HepG2 (cell line): ENCODE data around the gene SNRNP48. TPM values are rescaled to one million over a fixed set of nuclear protein-coding genes. Genes with fewer than 3 reads are reported as not detected.

ENCODE experiments used
- GLMP ChIP-seq: sonication (generic); formaldehyde crosslinking; IDR thresholded peaks from 2 replicates; pipeline ENCODE4 v1.9.0; 2021; ENCODE audit warnings: missing genetic modification reagents, mild to moderate bottlenecking, borderline replicate concordance
- IRX3 ChIP-seq: sonication (generic); formaldehyde crosslinking; IDR thresholded peaks from 2 replicates; pipeline ENCODE4 v1.8.1; 2023; ENCODE audit warnings: mild to moderate bottlenecking, low read depth, missing genetic modification reagents, borderline replicate concordance
- MTF1 ChIP-seq: sonication (generic); formaldehyde crosslinking; IDR thresholded peaks from 2 replicates; pipeline ENCODE4 v1.5.0; 2020; ENCODE audit warnings: missing genetic modification reagents
- MYNN ChIP-seq: sonication (generic); formaldehyde crosslinking; IDR thresholded peaks from 2 replicates; pipeline ENCODE4 v1.4.0; 2020; ENCODE audit warnings: mild to moderate bottlenecking, low read depth, missing genetic modification reagents
- NFE2 ChIP-seq: sonication (generic); formaldehyde crosslinking; IDR thresholded peaks from 2 replicates; pipeline ENCODE4 v1.4.0; 2020; ENCODE audit warnings: missing genetic modification reagents
- PAF1 ChIP-seq: IDR thresholded peaks from 2 replicates; pipeline ENCODE4 v1.6.1; 2016; ENCODE audit warnings: missing genetic modification reagents, missing compliant biosample characterization
- RNF2 ChIP-seq: fragments of 450-650 bp; conservative IDR thresholded peaks from 2 replicates; pipeline ENCODE4 v1.6.1; 2016; ENCODE audit warnings: low read depth
- SIN3A ChIP-seq: IDR thresholded peaks from 2 replicates; pipeline ENCODE4 v1.6.1; 2011; ENCODE audit warnings: low read depth, mild to moderate bottlenecking, control low read depth, low read length, borderline replicate concordance
- SOX13 ChIP-seq, 3 experiments: fragments of 450-650 bp in 1 of 3; sonication (generic) in 1 of 3; formaldehyde crosslinking in 1 of 3; IDR thresholded peaks in 2 of 3; conservative IDR thresholded peaks in 1 of 3; 2 replicates each; pipeline versions ENCODE4 v1.5.0 to v1.6.1; 2016 to 2020; ENCODE audit warnings: antibody characterized with exemption in 1 of 3, mild to moderate bottlenecking in 1 of 3, missing compliant biosample characterization in 1 of 3, missing genetic modification reagents in 1 of 3, moderate library complexity in 1 of 3
- YY1 ChIP-seq: IDR thresholded peaks from 2 replicates; pipeline ENCODE4 v1.6.1; 2011; ENCODE audit warnings: low read length, low read depth, moderate library complexity, mild to moderate bottlenecking; ENCODE audit not compliant: insufficient read depth, insufficient replicate concordance
- ZNF264 ChIP-seq: sonication (generic); formaldehyde crosslinking; IDR thresholded peaks from 2 replicates; pipeline ENCODE4 v1.4.0; 2020; ENCODE audit warnings: missing genetic modification reagents
- ZNF275 ChIP-seq: sonication (generic); formaldehyde crosslinking; IDR thresholded peaks from 2 replicates; pipeline ENCODE4 v1.8.0; 2022; ENCODE audit warnings: missing genetic modification reagents, mild to moderate bottlenecking, inconsistent platforms, borderline replicate concordance
- ZNF281 ChIP-seq: sonication (generic); formaldehyde crosslinking; IDR thresholded peaks from 2 replicates; pipeline ENCODE4 v1.4.0; 2020; ENCODE audit warnings: missing genetic modification reagents, borderline replicate concordance
- ZNF30 ChIP-seq: sonication (generic); formaldehyde crosslinking; IDR thresholded peaks from 2 replicates; pipeline ENCODE4 v1.5.0; 2020; ENCODE audit warnings: mild to moderate bottlenecking, missing genetic modification reagents
- ZNF558 ChIP-seq: sonication (generic); formaldehyde crosslinking; IDR thresholded peaks from 2 replicates; pipeline ENCODE4 v1.9.0; 2022; ENCODE audit warnings: mild to moderate bottlenecking, missing genetic modification reagents, borderline replicate concordance
- ZNF574 ChIP-seq: sonication (generic); formaldehyde crosslinking; IDR thresholded peaks from 2 replicates; pipeline ENCODE4 v1.4.0; 2020; ENCODE audit warnings: missing genetic modification reagents
- ZNF784 ChIP-seq: sonication (generic); formaldehyde crosslinking; IDR thresholded peaks from 2 replicates; pipeline ENCODE4 v1.5.1; 2020; ENCODE audit warnings: missing genetic modification reagents, mild to moderate bottlenecking, borderline replicate concordance
- ZNF790 ChIP-seq: sonication (generic); formaldehyde crosslinking; IDR thresholded peaks from 2 replicates; pipeline ENCODE4 v1.8.0; 2022; ENCODE audit warnings: missing genetic modification reagents, mild to moderate bottlenecking, borderline replicate concordance
- polyA plus RNA-seq, 8 experiments: library from polyadenylated mRNA; depleted of rRNA in 3 of 8; stranded (reverse) in 7 of 8; unstranded in 1 of 8; fragments of >200 nt; fragmentation: Illumina TruSeq in 4 of 8; extraction: Trizol in 4 of 8; gene quantifications; 2 replicates each; pipeline versions ENCODE4 v1.2.1 to v1.2.3, GENCODE V29; 2011 to 2016; ENCODE audit warnings: low read depth in 4 of 8, missing spikeins in 1 of 8, mixed read lengths in 1 of 8; ENCODE audit not compliant: insufficient read depth in 1 of 8
- total RNA-seq, 5 experiments: library from RNA; depleted of rRNA; stranded (reverse); fragments of >200 nt; fragmentation: Illumina TruSeq; extraction: Trizol; gene quantifications; 2 replicates each; pipeline ENCODE4 v1.2.3, GENCODE V29; 2016; ENCODE audit warnings: low read depth in 1 of 5

SNRNP48 gene
- total and polyA plus RNA-seq, 2 of the 13 experiments (the other 11 are each of a cell fraction or from before 2014, with no cell fraction given): 17.5 to 47.5 TPM

GRCh38 chr6:7542065-7542873 lies 47.7 kb upstream of the SNRNP48 start (continued):
- TF ChIP-seq SOX13 (IDR thresholded peaks at IDR 0.05) (no peak), SOX13 (CRISPR knock-in tag; conservative IDR thresholded peaks at IDR 0.05 in 1 of 2, IDR thresholded peaks at IDR 0.05 in 1 of 2) (0 out of 4 replicates have a peak, but pooled peaks of 1 of the 2 experiments have one; percentile 11), ZNF30 (CRISPR knock-in tag) (no peak), ZNF264 (no peak), NFE2 (no peak), ZNF574 (peak; percentile 51; the same call in 1 of the 2 replicates), MTF1 (no peak), ZNF275 (CRISPR knock-in tag) (peak; percentile 4; the same call in 1 of the 2 replicates), IRX3 (no peak), RNF2 (0 out of 2 replicates have a peak, but pooled peaks have one; percentile 11), GLMP (CRISPR knock-in tag) (0 out of 2 replicates have a peak, but pooled peaks have one; percentile 25), PAF1 (CRISPR knock-in tag) (no peak), ZNF558 (CRISPR knock-in tag) (peak; percentile 70; the same call in 1 of the 2 replicates), ZNF281 (no peak), ZNF790 (CRISPR knock-in tag) (0 out of 2 replicates have a peak, but pooled peaks have one; percentile 10), SIN3A (no peak), MYNN (CRISPR knock-in tag) (no peak), YY1 (peak; percentile 3), ZNF784 (CRISPR knock-in tag) (no peak)
